ENCODE measurements around the gene ARF1. TPM values are rescaled to one million over a fixed set of nuclear protein-coding genes. Genes with fewer than 3 reads are reported as not detected.

The ARF1 gene
- total and polyA plus RNA-seq, 2 of the 8 experiments (the other 6 are each of a cell fraction or from before 2014, with no cell fraction given) = 265 to 471 TPM

- no peak overlapping the region for H2AFZ ChIP-seq (ENCODE audit: low read length)
- no peak overlapping the region for H4K91ac ChIP-seq (replicated peaks; ENCODE audit: insufficient read length, low read length)
- no peak overlapping the region for H2BK20ac ChIP-seq (ENCODE audit: low read length)
- CTCF ChIA-PET (ENCODE audit: partially characterized antibody) = interaction anchor here (2.0 kb wide), 1 partner anchor 16 kb away, joined by 7 read pairs; no protein-coding TSS in a partner anchor
- no peak overlapping the region for H3K56ac ChIP-seq (replicated peaks; ENCODE audit: insufficient read length, low read depth, low read length)
- no peak overlapping the region for H3K27ac ChIP-seq (ENCODE audit: low read depth, low read length)
- H4K5ac ChIP-seq (ENCODE audit: insufficient read length, low read depth, low read length) = no peak overlapping the region
- no peak overlapping the region for H2BK120ac ChIP-seq (replicated peaks; ENCODE audit: low read depth, low read length)
- peaks cover 0 to 10% (median 4%) of the 10 kb centered on the region in 4 experiments; a peak in 1 of 7 replicates for H3K4me1 ChIP-seq (replicated peaks in 1 of 4; ENCODE audit: control insufficient read depth in 3 of 4, insufficient read depth in 4 of 4, low read length in 3 of 4)
- TF ChIP-seq PHF8 (conservative IDR thresholded peaks at IDR 0.05; ENCODE audit: low read depth, low read length) (no peak), TCF12 (IDR thresholded peaks at IDR 0.05; ENCODE audit: low read depth, low read length) (no peak)
- POLR2A ChIA-PET (ENCODE audit: partially characterized antibody) = no interaction called here
- DNase-seq (ENCODE audit: low read depth in 1 of 2, low spot score in 2 of 2) = no peak
- no peak overlapping the region for H2BK12ac ChIP-seq (ENCODE audit: low read depth, low read length)
- H3K4me2 ChIP-seq (ENCODE audit: insufficient read depth in 1 of 2, low read depth in 2 of 2, low read length in 2 of 2) = no peak overlapping the region
- H4K8ac ChIP-seq (ENCODE audit: extremely low read depth, insufficient read depth, low read length) = no peak overlapping the region
- H3K4me3 ChIP-seq (ENCODE audit: extremely low read depth in 1 of 4, insufficient read depth in 2 of 4, low read depth in 3 of 4, low read length in 4 of 4) = no peak overlapping the region
- H3K18ac ChIP-seq (ENCODE audit: extremely low read depth, low read length) = no peak overlapping the region
- no peak overlapping the region for H3K14ac ChIP-seq (ENCODE audit: insufficient read length)
- peaks cover 0 to 27% of the 10 kb centered on the region in 2 experiments; a peak in 3 of 4 replicates for H3K79me2 ChIP-seq (ENCODE audit: control insufficient read depth in 1 of 2, insufficient read depth in 2 of 2, low read length in 2 of 2)
- FAIRE-seq = no peak
- no peak overlapping the region for H2BK5ac ChIP-seq (ENCODE audit: low read depth, low read length)
- no peak overlapping the region for H2BK15ac ChIP-seq (ENCODE audit: low read length)
- no peaks in the 10 kb centered on the region for H3K9me3 ChIP-seq (ENCODE audit: insufficient read depth in 2 of 2, low read depth in 1 of 2, low read length in 1 of 2)
- no peak overlapping the region for H2AK5ac ChIP-seq (ENCODE audit: low read depth, low read length)
- 92% methylated on average over 11 of the region's 20 CpGs; no CpG with 5 or more reads in 1 of the 2 experiments for WGBS, 2 experiments (ENCODE audit: extremely low coverage in 1 of 2, insufficient coverage in 1 of 2, insufficient read length in 1 of 2, insufficient replicate concordance in 2 of 2, low coverage in 1 of 2, low lambda C conversion rate in 2 of 2, missing lambda C conversion rate in 1 of 2)
- H4K20me1 ChIP-seq (replicated peaks in 1 of 2; ENCODE audit: control insufficient read depth in 1 of 2, insufficient read depth in 2 of 2, low read length in 2 of 2) = peaks cover 8 to 22% of the 10 kb centered on the region in 2 experiments
- H3K9ac ChIP-seq (replicated peaks in 1 of 4; ENCODE audit: extremely low read depth in 1 of 4, low read depth in 3 of 4, low read length in 3 of 4) = no peak overlapping the region
- no peaks in the 10 kb centered on the region; the same call in 1 of the 2 replicates for H3K23me2 ChIP-seq (ENCODE audit: low read depth, low read length)
- no peak overlapping the region for H3K23ac ChIP-seq (ENCODE audit: insufficient read length)
- H3K79me1 ChIP-seq (ENCODE audit: low read depth, low read length) = peaks cover 11% of the 10 kb centered on the region
- H3K27me3 ChIP-seq (replicated peaks in 1 of 4; ENCODE audit: control insufficient read depth in 3 of 4, extremely low read depth in 1 of 4, insufficient read depth in 3 of 4, low read length in 3 of 4) = no peaks in the 10 kb centered on the region
- no peaks in the 10 kb centered on the region for H3K36me3 ChIP-seq (ENCODE audit: control insufficient read depth in 2 of 4, insufficient read depth in 4 of 4, low read length in 3 of 4)
- no peak overlapping the region for H3K4ac ChIP-seq (replicated peaks; ENCODE audit: insufficient read length, low read depth, low read length)
Observed at GRCh38 chr1:228147151-228147693, 64.7 kb downstream of the ARF1 start.
